ENCODE data around the gene TMEM30B.

Gene TMEM30B

DNA sequence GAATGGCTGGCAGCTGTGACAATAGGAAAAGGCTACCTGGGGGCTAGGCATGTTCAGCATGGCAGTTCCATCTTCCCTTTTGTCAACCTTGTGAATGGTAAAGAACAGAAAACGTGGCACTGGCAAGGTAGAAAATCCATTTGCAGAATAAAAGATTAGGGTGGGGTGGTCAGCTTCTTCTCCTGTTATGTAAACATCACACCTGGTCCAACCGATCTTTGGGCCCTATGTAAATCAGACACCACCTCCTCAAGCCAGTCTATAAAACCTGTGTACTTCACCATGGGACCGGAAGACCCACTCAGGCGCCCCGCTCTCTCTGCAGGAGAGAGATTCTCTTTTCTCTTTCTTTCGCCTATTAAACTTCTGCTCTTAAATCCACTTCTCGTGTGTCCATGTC is 19.6 kb upstream of the TMEM30B start:
- H3K27ac ChIP-seq (ENCODE audit: low read length) = no peak overlapping the region
- WGBS (ENCODE audit: insufficient coverage, insufficient read length) = no CpG with 5 or more reads among the region's 7 CpGs
- H3K9me3 ChIP-seq (ENCODE audit: control insufficient read depth, insufficient read depth, low read length) = no peaks in the 10 kb centered on the region
- no peaks in the 10 kb centered on the region for H3K27me3 ChIP-seq (ENCODE audit: control insufficient read depth, insufficient read depth, low read length)
- no peak for DNase-seq (ENCODE audit: low read depth, low spot score)
- H3K4me1 ChIP-seq (ENCODE audit: control insufficient read depth, insufficient read depth, low read length) = no peaks in the 10 kb centered on the region; the same call in 1 of the 2 replicates
- no peak overlapping the region for H3K4me3 ChIP-seq (ENCODE audit: low read length)
- H3K36me3 ChIP-seq (ENCODE audit: control insufficient read depth, insufficient read depth, low read length) = no peaks in the 10 kb centered on the region

DNA sequence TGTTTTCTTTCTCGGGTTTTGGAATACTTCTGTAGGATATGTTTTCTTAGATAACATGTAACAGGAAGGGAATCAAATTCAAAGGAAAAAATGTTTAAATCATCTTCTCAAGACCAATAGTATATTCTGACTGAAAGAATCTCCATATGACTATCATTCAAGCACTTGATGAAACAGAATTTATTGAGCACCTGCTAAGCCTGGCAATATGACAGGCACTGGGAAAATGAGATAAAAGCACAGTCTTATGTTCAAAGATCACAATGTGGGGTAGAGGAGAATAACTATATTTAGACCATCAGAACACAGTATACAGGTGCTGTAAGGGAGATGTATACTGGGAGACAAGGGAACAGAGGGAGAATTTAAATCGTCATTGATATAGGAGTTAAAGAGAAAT is 19.1 kb upstream of the TMEM30B start:
- Histone ChIP-seq H3K4me1 (ENCODE audit: control insufficient read depth, insufficient read depth, low read length) (no peaks in the 10 kb centered on the region; the same call in 1 of the 2 replicates), H3K9me3 (ENCODE audit: control insufficient read depth, insufficient read depth, low read length) (no peaks in the 10 kb centered on the region), H3K36me3 (ENCODE audit: control insufficient read depth, insufficient read depth, low read length) (no peaks in the 10 kb centered on the region), H3K27ac (ENCODE audit: low read length) (no peak overlapping the region), H3K4me3 (ENCODE audit: low read length) (no peak overlapping the region), H3K27me3 (ENCODE audit: control insufficient read depth, insufficient read depth, low read length) (no peaks in the 10 kb centered on the region)
- no peak for DNase-seq (ENCODE audit: low read depth, low spot score)
- no CpG with 5 or more reads among the region's 2 CpGs for WGBS (ENCODE audit: insufficient coverage, insufficient read length)

DNA sequence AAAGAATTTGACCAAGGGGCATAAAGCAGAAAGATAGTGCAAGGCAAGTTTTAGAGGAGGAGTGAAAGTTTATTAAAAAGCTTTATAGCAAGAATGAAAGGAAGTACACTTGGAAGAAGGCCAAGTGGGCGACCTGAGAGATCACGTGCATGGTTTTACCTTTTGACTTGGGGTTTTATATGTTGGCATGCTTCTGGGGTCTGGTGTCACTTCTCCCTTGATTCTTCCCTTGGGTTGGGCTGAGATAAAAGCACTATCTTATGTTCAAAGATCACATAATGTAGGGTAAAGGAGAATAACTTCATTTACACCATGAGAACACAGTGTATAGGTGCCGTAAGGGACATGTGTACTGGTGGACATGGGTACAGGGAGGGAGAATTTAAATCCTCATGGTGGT is 17.7 kb upstream of the TMEM30B start:
- H3K4me1 ChIP-seq (ENCODE audit: control insufficient read depth, insufficient read depth, low read length) = no peaks in the 10 kb centered on the region; the same call in 1 of the 2 replicates
- H3K4me3 ChIP-seq (ENCODE audit: low read length) = no peak overlapping the region
- H3K9me3 ChIP-seq (ENCODE audit: control insufficient read depth, insufficient read depth, low read length) = no peaks in the 10 kb centered on the region
- DNase-seq (ENCODE audit: low read depth, low spot score) = no peak
- H3K27ac ChIP-seq (ENCODE audit: low read length) = no peak overlapping the region
- H3K36me3 ChIP-seq (ENCODE audit: control insufficient read depth, insufficient read depth, low read length) = no peaks in the 10 kb centered on the region
- no CpG with 5 or more reads among the region's 3 CpGs for WGBS (ENCODE audit: insufficient coverage, insufficient read length)
- no peaks in the 10 kb centered on the region for H3K27me3 ChIP-seq (ENCODE audit: control insufficient read depth, insufficient read depth, low read length)

DNA sequence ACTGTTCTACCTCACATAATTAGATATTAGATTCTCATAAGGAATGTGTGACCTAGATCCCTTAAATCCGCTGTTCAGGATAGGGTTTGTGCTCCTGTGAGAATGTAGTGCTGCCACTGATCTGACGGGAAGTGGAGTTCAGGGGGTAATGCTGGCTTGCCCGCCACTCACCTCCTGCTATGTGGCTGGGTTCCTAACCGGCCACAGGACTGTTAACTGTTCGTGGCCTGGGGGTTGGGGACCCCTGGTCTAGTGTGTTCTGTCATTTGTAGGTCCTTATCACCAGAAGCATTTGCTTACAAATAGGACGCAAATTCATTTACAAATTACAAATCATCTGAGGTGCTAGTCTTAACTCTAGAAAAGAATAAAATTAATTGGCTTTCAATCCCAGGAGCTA is 16.4 kb upstream of the TMEM30B start:
- Histone ChIP-seq H3K36me3 (ENCODE audit: control insufficient read depth, insufficient read depth, low read length) (no peaks in the 10 kb centered on the region), H3K4me1 (ENCODE audit: control insufficient read depth, insufficient read depth, low read length) (no peaks in the 10 kb centered on the region; the same call in 1 of the 2 replicates), H3K27me3 (ENCODE audit: control insufficient read depth, insufficient read depth, low read length) (no peaks in the 10 kb centered on the region), H3K9me3 (ENCODE audit: control insufficient read depth, insufficient read depth, low read length) (no peaks in the 10 kb centered on the region), H3K4me3 (ENCODE audit: low read length) (no peak overlapping the region), H3K27ac (ENCODE audit: low read length) (no peak overlapping the region)
- WGBS (ENCODE audit: insufficient coverage, insufficient read length) = no CpG with 5 or more reads among the region's 6 CpGs
- no peak for DNase-seq (ENCODE audit: low read depth, low spot score)

DNA sequence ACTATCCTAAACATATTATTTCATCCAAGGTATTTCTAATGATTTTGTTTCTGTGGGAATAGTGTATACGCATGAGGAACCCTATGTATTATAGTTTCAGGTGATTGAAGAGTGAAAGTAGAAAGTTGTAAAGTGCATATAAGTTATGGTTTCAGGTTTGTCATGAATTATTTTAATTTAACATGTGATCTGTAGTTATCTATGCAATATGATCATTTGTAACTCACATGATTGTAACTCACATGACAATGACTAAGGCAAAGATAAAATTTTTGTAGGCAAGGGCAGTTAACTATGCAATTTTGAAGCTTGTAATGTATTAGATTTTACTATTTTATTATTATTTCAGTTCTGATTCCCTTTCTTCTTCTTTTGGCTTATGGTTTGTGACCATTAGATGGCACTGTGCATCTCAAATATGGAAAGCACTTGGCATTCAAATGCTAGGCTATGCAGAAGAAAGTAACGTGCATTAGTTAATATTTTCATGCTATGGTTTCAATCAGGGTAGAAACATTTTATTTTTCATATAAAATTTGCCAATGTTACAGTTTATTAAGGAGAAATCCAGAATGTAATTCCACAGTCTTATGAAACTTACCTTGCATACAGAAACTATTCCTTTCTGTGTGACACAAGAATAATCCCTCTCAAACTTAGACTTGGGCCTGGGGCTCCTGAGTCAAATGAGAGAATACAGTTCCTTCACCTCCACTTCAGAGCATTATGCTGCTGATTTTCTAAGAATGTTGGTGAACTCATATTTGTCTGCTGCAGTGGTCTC is 15.8 kb upstream of the TMEM30B start:
- no peak overlapping the region for H3K4me3 ChIP-seq (ENCODE audit: low read length)
- H3K4me1 ChIP-seq (ENCODE audit: control insufficient read depth, insufficient read depth, low read length) = no peaks in the 10 kb centered on the region; the same call in 1 of the 2 replicates
- no peaks in the 10 kb centered on the region for H3K9me3 ChIP-seq (ENCODE audit: control insufficient read depth, insufficient read depth, low read length)
- no peak overlapping the region for H3K27ac ChIP-seq (ENCODE audit: low read length)
- WGBS (ENCODE audit: insufficient coverage, insufficient read length) = no CpG with 5 or more reads among the region's 2 CpGs
- no peaks in the 10 kb centered on the region for H3K27me3 ChIP-seq (ENCODE audit: control insufficient read depth, insufficient read depth, low read length)
- DNase-seq (ENCODE audit: low read depth, low spot score) = no peak
- H3K36me3 ChIP-seq (ENCODE audit: control insufficient read depth, insufficient read depth, low read length) = no peaks in the 10 kb centered on the region

DNA sequence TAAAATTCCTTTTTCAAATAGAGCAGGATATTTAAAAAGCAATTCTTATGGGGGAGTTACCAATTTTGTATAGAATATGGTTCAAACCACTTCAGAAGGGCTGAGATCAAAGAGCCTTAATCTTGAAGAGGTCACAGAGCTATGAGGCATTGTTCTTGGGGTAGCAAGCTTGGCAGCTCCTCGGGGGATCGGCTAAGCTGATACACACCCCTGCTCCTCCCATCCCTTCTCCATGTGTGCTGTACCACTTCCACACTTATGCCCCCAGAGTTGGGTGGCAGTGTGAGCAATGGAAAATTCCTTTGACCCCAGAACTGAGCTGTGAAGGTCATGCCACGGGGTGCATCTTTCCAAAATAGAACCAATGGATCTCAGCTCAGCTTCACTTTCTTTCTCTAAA is 15.0 kb upstream of the TMEM30B start:
- Histone ChIP-seq H3K9me3 (ENCODE audit: control insufficient read depth, insufficient read depth, low read length) (no peaks in the 10 kb centered on the region), H3K36me3 (ENCODE audit: control insufficient read depth, insufficient read depth, low read length) (no peaks in the 10 kb centered on the region), H3K27ac (ENCODE audit: low read length) (no peak overlapping the region), H3K4me1 (ENCODE audit: control insufficient read depth, insufficient read depth, low read length) (no peaks in the 10 kb centered on the region; the same call in 1 of the 2 replicates), H3K4me3 (ENCODE audit: low read length) (no peak overlapping the region), H3K27me3 (ENCODE audit: control insufficient read depth, insufficient read depth, low read length) (no peaks in the 10 kb centered on the region)
- WGBS (ENCODE audit: insufficient coverage, insufficient read length) = no CpG with 5 or more reads among the region's 3 CpGs
- DNase-seq (ENCODE audit: low read depth, low spot score) = no peak

DNA sequence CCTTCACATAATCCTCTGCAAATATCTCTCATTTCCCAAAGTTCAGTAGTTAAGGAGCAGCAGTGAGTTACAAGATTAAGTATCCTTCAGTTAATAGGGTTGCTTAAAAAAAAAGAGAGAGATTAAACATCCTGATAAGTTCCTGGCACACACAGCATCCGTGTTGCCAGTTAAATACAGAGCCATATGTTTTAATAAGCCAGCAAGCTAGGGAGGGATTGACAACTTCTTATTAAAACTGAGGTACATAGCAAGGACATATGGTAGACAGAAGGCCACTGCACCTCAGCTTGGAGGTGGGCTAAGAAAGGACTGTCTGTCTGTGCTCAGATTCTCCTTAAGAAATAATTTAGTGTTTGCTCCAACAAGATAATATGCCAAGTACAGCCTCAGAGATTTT is 9.6 kb upstream of the TMEM30B start:
- WGBS (ENCODE audit: insufficient coverage, insufficient read length) = no CpG with 5 or more reads among the region's 1 CpG
- Histone ChIP-seq H3K9me3 (ENCODE audit: control insufficient read depth, insufficient read depth, low read length) (no peaks in the 10 kb centered on the region), H3K4me1 (ENCODE audit: control insufficient read depth, insufficient read depth, low read length) (no peaks in the 10 kb centered on the region), H3K36me3 (ENCODE audit: control insufficient read depth, insufficient read depth, low read length) (no peaks in the 10 kb centered on the region), H3K27ac (ENCODE audit: low read length) (no peak overlapping the region), H3K4me3 (ENCODE audit: low read length) (no peak overlapping the region), H3K27me3 (ENCODE audit: control insufficient read depth, insufficient read depth, low read length) (no peaks in the 10 kb centered on the region)
- DNase-seq (ENCODE audit: low read depth, low spot score) = no peak

DNA sequence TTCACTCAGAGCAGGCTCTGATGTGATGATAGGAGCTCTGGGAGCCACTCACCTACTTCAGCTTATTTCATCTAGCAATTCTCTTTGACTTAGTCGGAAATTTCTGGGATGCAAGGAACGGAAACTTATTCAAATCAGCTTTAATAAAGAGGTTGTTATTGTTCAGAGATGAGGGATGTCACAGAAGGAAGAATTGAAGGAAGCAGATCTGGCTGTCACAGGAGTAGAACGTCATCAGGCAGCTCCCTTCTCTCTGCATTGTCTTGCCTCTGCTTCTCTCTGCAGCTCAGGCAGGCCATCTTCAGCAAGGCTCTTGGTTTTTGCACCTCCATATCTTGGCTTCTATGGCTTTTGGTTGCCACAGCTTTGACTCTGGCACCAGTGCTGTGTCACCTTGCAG is 7.6 kb upstream of the TMEM30B start:
- no peak for DNase-seq (ENCODE audit: low read depth, low spot score)
- no CpG with 5 or more reads among the region's 3 CpGs for WGBS (ENCODE audit: insufficient coverage, insufficient read length)
- Histone ChIP-seq H3K27ac (ENCODE audit: low read length) (no peak overlapping the region), H3K4me3 (ENCODE audit: low read length) (no peak overlapping the region), H3K27me3 (ENCODE audit: control insufficient read depth, insufficient read depth, low read length) (no peaks in the 10 kb centered on the region), H3K4me1 (ENCODE audit: control insufficient read depth, insufficient read depth, low read length) (no peaks in the 10 kb centered on the region), H3K36me3 (ENCODE audit: control insufficient read depth, insufficient read depth, low read length) (no peaks in the 10 kb centered on the region), H3K9me3 (ENCODE audit: control insufficient read depth, insufficient read depth, low read length) (no peaks in the 10 kb centered on the region)

DNA sequence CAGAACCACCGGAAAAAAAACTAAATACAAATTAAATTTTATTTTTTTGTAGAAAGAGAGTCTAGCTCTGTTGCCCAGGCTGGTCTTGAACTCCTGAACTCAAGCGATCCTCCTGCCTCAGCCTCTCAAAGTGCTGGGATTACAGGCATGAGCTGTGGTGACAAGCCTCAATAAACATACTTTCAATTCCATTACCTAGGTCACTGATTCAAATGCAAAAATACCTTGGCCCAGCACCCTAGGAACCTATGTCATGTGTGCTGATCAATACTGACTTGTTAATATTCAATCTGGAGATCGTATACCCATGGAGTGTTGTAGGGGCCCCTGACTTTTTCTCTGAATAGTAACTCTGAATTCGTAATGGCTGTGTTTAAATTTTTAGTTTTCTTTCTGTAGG is 7.1 kb upstream of the TMEM30B start:
- Histone ChIP-seq H3K4me1 (ENCODE audit: control insufficient read depth, insufficient read depth, low read length) (no peaks in the 10 kb centered on the region), H3K4me3 (ENCODE audit: low read length) (no peak overlapping the region), H3K9me3 (ENCODE audit: control insufficient read depth, insufficient read depth, low read length) (no peaks in the 10 kb centered on the region), H3K27me3 (ENCODE audit: control insufficient read depth, insufficient read depth, low read length) (no peaks in the 10 kb centered on the region), H3K27ac (ENCODE audit: low read length) (no peak overlapping the region), H3K36me3 (ENCODE audit: control insufficient read depth, insufficient read depth, low read length) (no peaks in the 10 kb centered on the region)
- DNase-seq (ENCODE audit: low read depth, low spot score) = no peak
- WGBS (ENCODE audit: insufficient coverage, insufficient read length) = no CpG with 5 or more reads among the region's 4 CpGs

DNA sequence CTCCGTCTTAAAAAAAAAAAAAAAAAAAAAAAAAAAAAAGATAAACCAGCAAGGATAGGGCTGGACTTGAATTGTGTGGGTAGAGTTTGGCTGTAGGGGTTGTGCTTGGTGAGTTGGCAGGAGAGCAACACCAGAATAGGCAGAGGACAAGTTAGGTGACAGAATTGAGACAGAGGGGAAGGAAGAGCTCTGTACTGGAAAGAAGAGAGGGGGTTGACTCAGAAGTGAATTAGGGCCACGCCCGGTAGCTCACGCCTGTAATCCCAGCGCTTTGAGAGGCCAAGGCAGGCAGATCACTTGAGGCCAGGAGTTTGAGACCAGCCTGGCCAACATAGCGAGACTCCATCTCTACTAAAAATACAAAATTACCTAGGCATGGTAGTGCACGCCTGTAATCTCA is 6.1 kb upstream of the TMEM30B start:
- no peak overlapping the region for H3K4me3 ChIP-seq (ENCODE audit: low read length)
- H3K36me3 ChIP-seq (ENCODE audit: control insufficient read depth, insufficient read depth, low read length) = no peaks in the 10 kb centered on the region
- no peak for DNase-seq (ENCODE audit: low read depth, low spot score)
- WGBS (ENCODE audit: insufficient coverage, insufficient read length) = no CpG with 5 or more reads among the region's 7 CpGs
- H3K4me1 ChIP-seq (ENCODE audit: control insufficient read depth, insufficient read depth, low read length) = no peaks in the 10 kb centered on the region
- H3K9me3 ChIP-seq (ENCODE audit: control insufficient read depth, insufficient read depth, low read length) = no peaks in the 10 kb centered on the region
- H3K27ac ChIP-seq (ENCODE audit: low read length) = no peak overlapping the region
- H3K27me3 ChIP-seq (ENCODE audit: control insufficient read depth, insufficient read depth, low read length) = no peaks in the 10 kb centered on the region

DNA sequence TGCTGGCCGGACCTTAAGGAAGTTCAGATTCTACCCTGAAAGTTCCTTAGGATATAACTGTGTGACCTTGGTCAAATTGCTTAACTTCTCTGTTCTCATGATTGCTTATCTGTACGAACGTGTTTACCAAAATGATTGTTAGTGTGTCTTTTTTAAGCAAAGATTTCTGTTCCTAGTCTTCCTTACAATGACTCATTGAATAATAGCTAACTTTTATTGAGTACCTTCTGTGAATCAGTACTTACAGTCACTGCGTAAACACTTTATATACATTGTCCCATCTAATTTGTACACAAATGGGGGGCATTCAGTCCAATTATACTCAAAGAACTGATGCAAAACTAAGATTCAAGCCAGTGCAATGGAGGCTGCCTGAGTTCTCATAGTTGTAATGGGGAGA is 4.2 kb upstream of the TMEM30B start:
- Histone ChIP-seq H3K4me3 (ENCODE audit: low read length) (no peak overlapping the region), H3K27ac (ENCODE audit: low read length) (no peak overlapping the region), H3K4me1 (ENCODE audit: control insufficient read depth, insufficient read depth, low read length) (no peaks in the 10 kb centered on the region), H3K9me3 (ENCODE audit: control insufficient read depth, insufficient read depth, low read length) (no peaks in the 10 kb centered on the region), H3K36me3 (ENCODE audit: control insufficient read depth, insufficient read depth, low read length) (no peaks in the 10 kb centered on the region), H3K27me3 (ENCODE audit: control insufficient read depth, insufficient read depth, low read length) (no peaks in the 10 kb centered on the region; the same call in 1 of the 2 replicates)
- no CpG with 5 or more reads among the region's 4 CpGs for WGBS (ENCODE audit: insufficient coverage, insufficient read length)
- DNase-seq (ENCODE audit: low read depth, low spot score) = no peak
